NCI-H526 (cell line): Measurements from ENCODE around the gene FBXO3.
A peak's percentile ranks its signal among the peaks of the same experiment; 100 is the strongest.
"Not testable (repeated sequence)": the region's sequence is repeated elsewhere in the genome, so short reads cannot be mapped to it uniquely, and the experiment has no call there.

Source experiments
- DNase-seq, 2 experiments: peaks; one replicate each; lab custom pipeline; 2025; lab: John Stamatoyannopoulos, UW

The FBXO3 gene

DNA sequence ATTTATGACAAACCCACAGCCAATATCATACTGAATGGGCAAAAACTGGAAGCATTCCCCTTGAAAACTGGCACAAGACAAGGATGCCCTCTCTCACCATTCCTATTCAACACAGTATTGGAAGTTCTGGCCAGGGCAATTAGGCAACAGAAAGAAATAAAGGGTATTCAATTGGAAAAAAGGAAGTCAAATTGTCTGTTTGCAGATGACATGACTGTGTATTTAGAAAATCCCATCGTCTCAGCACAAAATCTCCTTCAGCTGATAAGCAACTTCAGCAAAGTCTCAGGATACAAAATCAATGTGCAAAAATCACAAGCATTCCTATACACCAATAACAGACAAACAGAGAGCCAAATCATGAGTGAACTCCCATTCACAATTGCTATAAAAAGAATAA is 46.8 kb downstream of the FBXO3 start:
- not testable (repeated sequence) for DNase-seq

DNA sequence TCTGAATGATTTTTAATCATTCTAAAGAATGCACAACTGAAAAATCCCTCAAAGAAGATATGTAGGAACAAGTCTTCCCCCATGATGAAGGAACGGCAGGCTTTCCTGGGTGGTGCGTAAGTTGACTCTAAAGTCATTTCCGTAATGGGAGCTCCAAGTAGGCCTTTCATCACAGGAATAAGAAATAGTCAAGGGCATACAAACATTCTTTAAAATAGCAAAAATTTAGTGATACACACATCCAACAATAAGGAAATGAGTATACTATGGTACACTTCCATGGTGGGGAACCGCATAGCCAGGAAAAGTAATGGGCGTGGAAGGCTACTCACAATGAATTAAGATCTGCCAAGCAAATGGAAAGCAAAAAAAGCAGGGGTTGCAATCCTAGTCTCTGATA is 48.8 kb downstream of the FBXO3 start:
- no peak for DNase-seq

- DNase-seq: no peak
These were observed 49.7 kb downstream of the FBXO3 start for GRCh38 chr11:33724644-33725035.

- DNase-seq: no peak
These were observed 51.0 kb downstream of the FBXO3 start for GRCh38 chr11:33723238-33723881.

GRCh38 chr11:33722590-33723234 is 51.6 kb downstream of the FBXO3 start:
- DNase-seq: no peak

DNA sequence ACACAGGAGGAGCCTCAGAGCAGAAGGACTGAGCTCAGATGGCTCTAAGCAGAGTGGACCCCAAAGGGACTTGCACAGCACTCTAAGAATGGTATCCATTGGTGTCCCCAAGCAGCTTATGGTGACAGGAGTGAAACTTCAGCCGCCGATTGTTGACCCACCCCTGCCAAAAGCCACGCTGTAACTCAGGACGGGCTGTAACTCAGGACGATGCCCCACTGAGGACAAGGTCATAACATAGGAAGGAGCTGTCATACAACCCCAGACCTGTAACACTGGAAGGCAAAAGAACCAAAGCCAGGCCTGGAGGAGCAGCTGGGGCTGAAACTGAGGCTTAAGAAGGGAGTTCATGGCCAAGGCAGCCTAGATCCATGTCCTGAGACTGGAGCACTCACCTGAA is 52.3 kb downstream of the FBXO3 start:
- no peak for DNase-seq

DNA sequence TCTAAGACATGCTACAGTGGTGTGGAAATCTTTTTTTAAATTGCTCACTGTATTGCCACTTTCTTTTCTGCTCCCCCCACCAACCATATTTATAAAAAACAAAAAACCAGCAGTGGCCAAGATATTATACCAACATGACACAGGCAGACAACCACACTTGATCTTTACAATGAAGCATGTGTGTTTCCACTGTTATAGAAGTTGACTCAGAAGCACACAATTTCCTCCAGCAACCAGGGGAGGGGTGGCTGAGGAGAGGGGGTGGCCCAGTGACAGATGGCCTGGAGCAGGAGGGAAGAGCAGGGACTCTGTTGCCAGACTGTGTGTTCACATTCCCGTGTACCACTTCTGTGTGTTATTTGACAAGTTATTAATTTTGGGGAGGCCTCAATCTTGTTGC is 52.9 kb downstream of the FBXO3 start:
- DNase-seq: no peak

DNA sequence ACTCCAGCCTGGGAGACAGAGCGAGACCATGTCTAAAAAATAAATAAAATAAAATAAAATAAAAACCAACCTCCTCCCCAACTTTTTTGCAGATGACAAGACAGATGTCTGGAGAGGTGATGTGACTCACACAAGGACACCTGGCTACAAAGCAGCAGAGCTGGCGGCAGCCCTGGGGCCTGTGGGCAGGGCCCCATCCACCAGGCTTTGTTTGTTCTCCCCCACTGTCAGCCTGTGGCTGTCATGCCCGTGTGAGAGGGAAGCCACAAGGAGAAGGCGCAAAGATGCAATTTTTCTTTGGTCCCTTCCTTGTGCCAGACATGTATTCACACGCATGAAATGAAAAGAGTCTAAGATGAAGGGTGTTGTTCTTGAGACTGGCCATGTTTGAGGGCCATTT is 54.7 kb downstream of the FBXO3 start:
- DNase-seq: no peak

DNA sequence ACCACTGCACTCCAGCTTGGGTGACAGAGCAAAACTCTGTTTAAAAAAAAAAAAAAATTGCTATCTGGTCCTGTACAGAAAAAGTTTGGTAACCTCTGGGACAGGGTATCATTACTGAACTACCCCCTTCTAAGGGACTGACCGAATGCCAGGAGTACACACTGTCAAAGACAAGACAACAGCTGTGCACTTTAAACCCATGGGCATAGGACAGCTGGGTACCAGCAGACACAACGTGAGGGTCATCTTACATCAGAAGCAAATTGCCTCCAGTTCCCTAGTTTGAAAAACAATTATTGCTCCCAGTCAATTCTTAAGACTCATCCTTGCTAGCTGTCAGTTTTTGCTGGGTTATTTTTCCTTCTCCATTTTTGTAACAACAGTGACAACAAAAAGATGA is 55.9 kb downstream of the FBXO3 start:
- no peak for DNase-seq

GRCh38 chr11:33716243-33716642 is 58.1 kb downstream of the FBXO3 start:
- peak; percentile 31 to 46 for DNase-seq

- DNase-seq: no peak
These were observed 60.4 kb downstream of the FBXO3 start for GRCh38 chr11:33713856-33714398.

DNA sequence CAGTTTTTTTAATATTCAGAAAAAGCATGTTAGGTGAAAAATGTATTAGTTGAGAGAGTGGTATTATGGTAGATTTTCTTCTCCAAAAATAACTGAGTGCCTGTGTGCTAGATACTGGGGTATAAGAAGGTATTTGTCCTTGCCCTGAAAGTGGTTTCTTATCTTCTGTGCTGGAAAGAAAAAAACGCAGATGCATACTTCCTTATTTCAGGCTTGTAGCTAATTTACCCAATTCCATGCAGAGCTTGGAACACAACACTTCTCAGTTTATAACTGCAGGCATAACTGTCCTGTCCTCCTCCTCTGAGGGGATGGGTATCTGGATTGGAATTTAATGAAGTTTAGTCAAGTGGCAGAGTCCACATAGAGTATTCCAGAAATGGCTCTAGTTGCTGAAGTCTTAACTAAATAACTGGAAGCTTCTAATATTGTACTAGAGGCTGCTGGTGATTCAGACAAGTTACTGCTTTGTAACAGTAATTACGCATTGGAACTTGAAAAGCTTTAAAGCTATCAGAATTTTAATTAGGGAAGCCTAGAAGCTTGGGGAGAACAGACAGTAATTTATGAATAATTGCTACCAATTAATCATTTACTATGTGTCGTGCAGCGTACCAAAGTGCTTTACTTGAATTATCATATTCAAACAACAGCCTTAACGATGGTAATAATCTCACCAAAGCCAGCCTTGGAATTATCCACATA is 61.0 kb downstream of the FBXO3 start:
- DNase-seq: peak; percentile 38 to 51

GRCh38 chr11:33712436-33712835 is 61.9 kb downstream of the FBXO3 start:
- no peak for DNase-seq

DNA sequence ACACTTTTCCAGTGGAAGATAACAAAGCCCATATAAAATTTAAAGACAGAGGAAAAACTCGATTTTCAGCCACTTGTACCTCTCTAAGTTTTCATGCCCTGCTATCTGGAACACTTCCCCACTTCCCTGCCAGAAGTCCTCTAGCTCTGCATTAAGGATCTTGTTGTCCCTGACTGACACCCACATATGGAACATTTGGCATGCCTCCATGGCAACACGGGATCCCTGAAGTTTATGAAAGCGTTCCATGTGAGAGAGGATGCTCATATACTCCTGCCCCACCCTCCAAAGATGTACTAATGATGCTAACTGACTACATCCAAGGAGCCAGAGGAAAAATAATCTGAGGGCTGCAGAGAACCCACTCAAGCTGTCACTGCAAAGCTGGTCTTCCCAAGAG is 64.9 kb downstream of the FBXO3 start:
- no peak for DNase-seq

DNA sequence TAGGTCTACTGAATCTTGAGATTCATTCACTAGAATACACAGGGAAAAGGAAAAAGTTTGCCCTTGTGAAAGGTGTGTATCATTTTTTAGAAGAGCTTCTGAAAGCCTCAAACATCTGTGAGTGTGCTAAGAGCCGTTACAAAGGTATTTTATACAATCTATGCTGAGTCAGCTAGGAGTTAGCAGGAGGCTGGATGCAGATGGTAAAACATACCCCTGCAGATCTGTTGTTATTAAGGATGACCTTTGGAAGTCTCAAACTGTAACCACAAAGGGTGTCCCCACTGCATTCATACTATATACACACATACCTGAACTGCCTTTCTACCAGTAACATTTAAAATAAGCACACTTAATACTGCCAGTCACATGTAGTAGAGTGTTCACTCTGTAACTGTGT is 65.3 kb downstream of the FBXO3 start:
- DNase-seq: no peak

DNA sequence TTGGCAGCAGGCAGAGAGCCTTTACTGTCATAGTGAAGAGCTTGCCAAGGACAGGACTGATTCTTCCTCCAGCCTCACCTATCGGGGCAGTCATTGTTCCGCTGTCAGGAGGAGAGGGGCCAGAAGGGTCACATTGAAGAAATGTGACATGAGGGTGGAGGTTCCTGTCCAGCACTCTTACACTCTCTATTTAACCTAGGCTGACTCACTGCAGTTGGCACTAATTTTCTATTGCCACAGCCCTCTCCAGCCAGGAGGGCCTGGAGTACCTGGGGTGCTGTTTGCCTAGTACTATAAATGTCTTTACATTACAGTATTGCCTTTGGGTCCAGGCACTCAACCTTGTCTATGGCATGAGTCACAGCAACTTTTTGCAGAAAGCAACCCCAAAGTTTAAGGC is 66.5 kb downstream of the FBXO3 start:
- not testable (repeated sequence) for DNase-seq

DNA sequence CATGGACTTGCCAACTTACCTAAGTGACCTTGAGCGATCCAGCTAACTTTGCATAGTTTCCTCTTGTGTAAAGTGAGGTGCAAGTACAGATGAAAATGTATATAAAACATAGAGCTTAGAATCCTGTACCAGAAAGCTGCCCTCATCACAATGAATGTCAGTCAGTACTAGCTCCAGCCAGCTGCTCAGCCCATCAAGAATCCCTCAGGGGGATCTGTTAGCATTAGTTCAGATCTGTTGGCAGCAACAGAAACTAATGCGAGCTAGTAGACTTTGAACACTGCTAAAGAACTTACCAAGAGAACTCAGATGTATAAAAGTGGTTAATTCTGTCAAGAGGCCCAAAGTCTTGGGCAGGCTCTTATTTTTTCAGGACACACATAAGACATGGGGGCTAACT is 67.4 kb downstream of the FBXO3 start:
- DNase-seq: no peak

DNA sequence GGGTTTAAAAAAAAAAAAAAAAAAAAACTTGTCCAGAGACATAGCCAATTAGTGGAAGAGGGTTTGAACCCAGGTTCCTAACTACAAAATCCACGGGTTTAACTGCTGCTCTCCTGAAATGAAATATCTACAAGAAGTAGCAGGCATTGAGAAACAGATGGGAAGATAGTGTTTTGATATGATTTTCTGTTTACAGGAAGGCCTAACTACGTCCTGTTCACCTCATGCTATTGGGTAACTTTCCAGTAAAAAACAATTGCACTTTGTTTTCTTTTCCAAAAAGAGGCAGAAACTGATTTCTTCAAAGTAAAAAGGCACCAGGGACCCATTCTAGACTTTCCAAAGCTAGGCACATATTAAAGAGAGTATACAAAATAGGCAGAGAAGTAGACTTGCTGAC is 67.8 kb downstream of the FBXO3 start:
- DNase-seq: no peak

- no peak for DNase-seq
These were observed 69.9 kb downstream of the FBXO3 start for GRCh38 chr11:33704240-33705002.

GRCh38 chr11:33703788-33704187 is 70.5 kb downstream of the FBXO3 start:
- no peak for DNase-seq

DNA sequence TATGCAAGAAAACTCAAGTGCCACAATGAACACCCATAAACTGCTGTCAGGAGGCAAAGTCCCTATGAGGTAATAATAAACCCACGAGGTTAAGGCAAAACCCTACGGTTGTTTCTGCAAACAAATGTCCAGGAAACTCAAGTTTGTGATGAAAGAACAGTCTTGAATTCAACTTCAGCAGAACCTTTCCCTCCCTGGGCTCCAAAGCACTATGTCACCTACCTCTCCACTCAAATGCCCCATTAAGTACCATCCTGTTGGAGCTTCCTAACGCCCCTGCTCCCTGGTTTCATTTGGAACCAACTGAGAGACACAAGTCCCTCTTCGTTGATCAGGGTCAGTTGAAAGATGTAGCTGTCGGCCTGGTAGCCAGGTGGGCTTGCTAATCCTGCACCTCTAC is 71.1 kb downstream of the FBXO3 start:
- DNase-seq: no peak
